GM21515 (cell line): Measurements from ENCODE around the gene ZNF423.

Experiments
- ATAC-seq: cut with Tn5 transposase; IDR thresholded peaks from one replicate; pipeline ENCODE4 v1.9.1; 2021; ENCODE audit not compliant: unreplicated experiment

Gene ZNF423

DNA sequence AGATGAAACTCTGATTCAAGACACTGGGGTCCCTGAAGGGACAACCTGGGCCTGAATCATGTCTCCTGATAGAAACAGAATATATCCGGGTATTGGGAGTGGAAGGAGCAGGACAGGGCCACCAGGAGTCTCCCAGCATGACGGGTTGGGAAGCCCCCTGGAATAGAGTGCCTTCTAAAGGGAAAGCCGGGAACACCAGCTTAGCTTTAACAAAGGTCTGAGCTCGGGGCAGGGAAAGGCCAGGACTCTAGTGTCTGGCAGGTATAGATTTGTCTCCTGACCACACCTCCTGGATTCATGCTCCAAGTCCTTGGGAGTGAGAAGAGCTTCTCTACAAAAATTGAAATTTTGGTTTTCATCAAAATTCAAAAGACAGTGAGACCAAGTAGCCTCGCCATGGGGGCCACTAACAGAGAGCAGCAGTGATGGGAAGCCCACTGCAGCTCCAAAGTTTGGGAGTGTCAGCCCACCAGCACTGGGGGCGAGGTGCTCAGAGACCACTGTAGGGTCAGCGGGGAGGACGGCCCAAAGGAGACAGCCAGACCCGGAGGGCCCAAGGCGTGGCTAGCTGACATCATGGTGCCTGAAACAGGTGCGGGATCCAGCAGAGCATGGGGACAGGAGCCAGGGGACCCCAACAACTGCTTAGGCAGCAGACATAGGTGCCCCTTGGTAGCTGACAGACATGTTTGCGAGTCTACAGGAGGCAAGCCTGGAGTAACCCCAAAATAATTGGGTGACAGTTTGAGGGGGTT lies 401.3 kb downstream of the ZNF423 start:
- ATAC-seq, result no peak

DNA sequence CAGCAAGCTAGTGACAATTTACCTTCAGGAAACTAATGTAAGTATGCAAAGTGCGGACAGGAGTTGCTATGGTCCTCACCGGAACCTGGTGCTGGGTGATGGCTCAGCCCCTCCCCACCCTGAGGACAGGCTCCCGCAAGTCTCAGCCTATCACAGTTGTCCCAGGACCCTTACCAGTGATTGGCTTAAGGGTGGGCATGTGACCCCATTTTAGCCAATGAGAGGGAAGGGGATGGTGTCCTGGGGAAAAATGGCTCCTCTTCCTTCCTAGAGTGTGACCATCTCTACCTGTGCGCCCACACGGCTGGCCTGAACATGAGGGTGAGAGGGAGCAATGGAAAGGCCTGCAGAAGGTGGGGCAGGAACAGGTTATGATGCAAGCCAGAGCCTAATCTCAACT lies 401.9 kb downstream of the ZNF423 start:
- ATAC-seq, result no peak

DNA sequence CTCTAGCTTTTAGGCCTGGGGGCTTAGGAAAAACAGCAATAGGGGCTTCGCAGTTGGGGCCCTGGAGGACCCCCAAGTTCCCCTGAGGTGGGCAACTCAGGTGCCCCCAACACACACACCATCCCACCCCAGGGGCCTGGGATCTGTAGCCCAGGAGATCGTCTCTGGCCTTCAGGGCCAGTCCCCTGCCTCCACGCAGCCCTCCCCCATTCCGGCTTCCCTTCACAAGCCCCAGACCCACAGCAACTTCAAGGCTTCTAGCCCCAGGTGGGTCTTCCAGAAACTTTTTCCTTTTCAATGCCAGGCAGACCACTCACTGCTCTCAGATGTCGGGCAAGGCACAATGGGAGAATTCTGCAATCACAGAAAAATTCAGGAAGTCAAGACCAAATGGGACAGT lies 402.9 kb downstream of the ZNF423 start:
- no peak for ATAC-seq

DNA sequence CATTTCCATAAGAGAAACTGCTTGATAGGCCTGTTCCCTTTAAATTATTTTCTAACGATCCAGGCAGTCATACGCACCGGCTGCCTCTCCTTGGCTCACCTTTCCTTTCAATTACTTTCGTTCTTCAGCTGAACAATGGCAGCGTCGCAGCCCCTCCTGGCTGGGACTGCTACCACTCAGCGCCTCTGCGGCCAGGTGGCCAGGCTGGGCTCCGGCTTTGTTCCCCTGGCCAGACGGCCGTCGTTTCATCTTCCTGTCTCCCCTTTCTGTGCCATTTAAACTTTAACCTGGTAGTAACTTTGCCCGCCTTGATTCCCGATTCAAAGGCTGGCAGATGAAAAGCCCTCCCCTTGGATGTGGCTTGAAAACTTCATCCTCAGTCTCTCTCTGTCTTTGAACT lies 403.3 kb downstream of the ZNF423 start:
- ATAC-seq, result no peak

DNA sequence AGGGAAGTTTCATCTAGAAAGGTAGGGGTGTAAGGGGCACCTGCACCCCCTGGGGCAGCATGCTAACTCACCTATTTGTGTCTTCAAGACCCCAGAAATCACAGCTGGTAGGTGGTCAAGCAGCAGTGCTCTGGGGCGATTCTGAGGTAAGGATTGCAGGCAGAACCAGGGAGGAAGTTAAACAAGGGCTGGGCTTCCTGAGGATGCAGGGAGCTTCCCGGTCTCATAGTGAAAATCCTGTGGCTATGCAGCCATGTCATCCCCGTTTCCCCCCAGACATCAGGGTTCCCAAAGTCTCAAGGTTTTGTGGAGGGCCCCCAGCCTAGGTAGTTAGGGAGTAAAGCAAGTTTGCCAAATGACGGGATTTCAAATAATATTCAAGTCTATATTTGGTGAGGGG lies 403.8 kb downstream of the ZNF423 start:
- ATAC-seq, result no peak

DNA sequence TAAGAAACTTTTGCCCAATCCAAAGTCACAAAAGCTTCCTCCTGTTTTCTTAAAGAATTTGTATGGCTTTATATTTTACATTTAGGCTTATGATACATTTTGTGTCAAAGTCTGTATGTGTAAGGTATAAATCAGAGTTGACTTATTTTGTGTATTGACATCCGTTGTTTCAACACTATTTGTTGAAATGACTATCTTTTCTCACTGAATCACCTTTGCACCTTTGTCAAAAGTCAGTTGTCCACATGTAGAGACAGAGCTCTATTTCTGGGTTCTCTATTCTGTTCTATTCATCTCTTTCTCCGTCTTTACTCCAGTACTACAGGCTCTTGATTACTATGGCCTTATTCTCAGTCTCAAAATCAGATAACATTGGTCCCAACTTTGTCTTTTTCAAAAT lies 409.1 kb downstream of the ZNF423 start:
- ATAC-seq, result no peak

DNA sequence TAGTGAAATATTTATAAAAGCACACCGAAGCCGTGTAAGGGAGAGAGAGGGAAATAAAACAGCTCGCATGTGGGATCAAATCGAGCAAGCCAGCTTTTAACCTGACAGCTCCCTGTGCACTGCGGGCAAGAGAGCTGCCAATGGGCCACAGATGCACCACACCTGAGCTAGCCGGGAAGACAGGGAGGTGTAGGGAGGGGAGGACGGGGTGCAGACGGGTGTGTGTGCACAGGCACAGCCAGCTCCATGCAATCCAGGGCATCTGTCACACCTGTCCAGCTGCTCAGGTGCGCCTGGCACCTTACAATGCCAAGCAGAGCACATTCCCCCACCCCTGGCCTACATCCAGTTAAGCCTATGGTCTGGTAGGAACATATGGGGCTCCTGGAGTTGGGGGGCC lies 412.3 kb downstream of the ZNF423 start:
- ATAC-seq, result no peak

DNA sequence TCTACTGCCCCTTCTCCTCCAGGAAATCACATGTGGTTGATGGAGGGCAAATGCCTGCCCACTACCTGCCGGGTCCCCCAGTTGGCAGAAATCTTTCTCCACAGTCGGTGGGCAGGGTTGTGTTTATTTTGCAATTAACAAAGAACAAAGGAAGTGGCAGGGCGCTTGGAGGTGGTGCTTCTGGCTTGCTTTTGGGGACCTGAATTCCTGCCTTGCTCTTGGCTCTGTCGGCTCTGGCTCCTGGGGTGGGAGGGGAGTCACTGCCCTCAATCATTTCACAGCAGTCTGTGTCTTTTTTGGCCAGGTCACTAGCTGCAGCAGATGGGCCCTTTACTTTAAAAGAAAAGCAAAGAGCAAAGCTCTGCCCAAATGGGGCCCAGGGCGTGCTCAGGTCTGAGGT lies 413.1 kb downstream of the ZNF423 start:
- ATAC-seq, result no peak

DNA sequence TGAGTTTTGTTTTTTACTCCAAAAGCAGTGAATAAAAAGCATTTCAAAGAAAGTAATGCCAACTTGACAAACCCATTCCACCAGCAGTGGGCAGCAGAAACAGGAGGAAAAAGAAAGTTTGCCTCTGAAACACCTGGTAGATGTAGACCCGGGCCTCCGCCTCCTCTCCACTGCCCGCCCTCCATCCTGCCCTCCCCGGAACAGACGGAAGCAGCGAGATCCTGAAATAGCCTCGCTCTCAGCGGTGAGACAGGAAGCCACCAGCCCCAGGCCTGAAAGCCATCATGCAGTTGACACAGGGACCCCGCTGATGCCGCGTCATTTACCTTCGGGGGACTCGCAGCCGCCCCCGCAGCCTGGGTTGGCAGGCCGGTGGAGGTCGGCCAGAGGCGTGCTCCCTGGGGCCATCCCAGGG lies 414.5 kb downstream of the ZNF423 start:
- peak; percentile 99 for ATAC-seq

DNA sequence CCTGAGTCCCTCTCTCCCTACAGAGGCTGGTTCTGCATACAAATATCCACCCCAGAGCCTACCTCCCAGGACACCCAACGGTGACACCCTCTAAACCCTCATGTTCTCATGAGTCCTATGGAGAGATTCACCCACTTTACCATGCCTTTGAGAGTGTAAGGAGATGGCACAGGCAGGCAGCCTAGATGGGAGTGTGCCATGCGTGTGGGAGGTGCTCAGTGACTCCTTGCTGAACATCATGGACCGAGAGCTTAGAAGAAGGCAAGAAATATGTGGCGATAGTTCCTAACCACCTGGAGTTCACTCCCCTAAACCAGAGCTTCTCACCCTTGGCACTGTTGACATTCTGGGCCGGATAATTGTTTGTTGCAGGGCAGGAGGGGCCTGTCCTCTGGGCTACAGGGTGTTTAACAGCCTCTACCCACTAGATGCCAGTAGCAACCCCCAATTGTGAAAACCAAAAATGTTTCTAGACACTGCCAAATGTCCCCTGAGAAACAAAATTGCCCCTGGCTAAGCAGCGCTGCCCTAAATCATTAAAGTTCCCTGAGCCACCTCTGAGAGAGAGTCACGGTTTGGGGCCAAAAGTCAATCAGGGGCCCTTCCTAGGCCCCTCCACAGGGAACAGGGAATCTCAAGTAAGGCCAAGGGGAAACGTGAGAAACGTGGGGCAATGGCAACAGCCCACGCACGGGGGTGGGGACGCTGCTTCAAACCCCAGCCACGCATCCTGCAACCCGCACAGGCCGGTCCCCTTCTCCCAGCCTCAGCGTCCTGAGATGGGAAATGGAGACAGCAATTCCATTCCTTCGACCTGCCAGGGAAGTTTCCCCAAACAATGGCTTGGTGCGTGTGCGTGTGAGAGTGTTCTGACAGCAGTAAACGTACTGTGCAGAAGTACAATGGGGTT lies 415.5 kb downstream of the ZNF423 start:
- no peak for ATAC-seq

DNA sequence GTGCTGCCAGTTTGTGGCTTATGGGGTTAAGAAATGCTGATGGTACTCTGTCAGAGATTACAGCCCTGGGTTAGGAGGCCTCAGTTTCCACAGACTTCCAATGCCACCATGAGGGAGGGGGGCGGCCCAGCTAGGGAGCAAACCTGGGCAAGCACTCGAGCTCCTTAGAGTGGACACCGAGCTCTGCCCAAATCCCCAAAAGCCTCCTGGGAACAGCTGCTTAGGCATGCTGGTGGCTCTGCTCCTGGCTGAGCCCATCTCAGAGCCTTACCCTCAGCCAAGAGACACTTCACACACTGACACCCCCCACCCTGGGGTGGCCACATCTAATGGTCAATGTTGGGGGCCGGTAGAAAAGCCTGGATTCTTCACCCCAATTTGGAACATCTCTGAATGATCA lies 416.2 kb downstream of the ZNF423 start:
- ATAC-seq, result no peak

DNA sequence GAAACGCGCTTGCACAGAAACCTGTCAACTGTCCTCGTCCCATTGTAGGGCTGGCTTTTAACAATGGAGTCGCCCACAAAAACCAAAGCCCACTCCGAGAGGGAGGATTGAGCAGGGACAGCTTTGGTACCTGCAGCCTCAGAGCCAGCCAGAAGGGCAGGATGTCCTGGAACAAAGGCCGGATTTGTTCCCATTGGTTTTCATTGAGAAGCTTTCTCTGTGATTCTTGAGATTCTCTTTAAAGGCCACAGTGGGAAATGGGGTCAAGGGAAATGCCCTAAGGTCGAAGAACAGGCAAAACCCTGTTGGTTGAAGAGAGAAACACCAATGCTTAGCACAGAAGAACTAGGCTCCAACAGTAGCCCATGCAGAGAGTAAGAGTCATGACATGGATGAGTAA lies 416.9 kb downstream of the ZNF423 start:
- no peak for ATAC-seq
